ENCODE results near the gene MACROD2. TPM values are rescaled to one million over a fixed set of nuclear protein-coding genes. Genes with fewer than 3 reads are reported as not detected.
"Not testable (repeated sequence)": the region's sequence is repeated elsewhere in the genome, so short reads cannot be mapped to it uniquely, and the experiment has no call there.

The MACROD2 gene
- total and polyA plus RNA-seq, 9 donors, result 3.7 to 25.5 (median 7.8) TPM

- TF ChIP-seq POLR2A (IDR thresholded peaks at IDR 0.05), result no peak
- TF ChIP-seq, protein P1, sequence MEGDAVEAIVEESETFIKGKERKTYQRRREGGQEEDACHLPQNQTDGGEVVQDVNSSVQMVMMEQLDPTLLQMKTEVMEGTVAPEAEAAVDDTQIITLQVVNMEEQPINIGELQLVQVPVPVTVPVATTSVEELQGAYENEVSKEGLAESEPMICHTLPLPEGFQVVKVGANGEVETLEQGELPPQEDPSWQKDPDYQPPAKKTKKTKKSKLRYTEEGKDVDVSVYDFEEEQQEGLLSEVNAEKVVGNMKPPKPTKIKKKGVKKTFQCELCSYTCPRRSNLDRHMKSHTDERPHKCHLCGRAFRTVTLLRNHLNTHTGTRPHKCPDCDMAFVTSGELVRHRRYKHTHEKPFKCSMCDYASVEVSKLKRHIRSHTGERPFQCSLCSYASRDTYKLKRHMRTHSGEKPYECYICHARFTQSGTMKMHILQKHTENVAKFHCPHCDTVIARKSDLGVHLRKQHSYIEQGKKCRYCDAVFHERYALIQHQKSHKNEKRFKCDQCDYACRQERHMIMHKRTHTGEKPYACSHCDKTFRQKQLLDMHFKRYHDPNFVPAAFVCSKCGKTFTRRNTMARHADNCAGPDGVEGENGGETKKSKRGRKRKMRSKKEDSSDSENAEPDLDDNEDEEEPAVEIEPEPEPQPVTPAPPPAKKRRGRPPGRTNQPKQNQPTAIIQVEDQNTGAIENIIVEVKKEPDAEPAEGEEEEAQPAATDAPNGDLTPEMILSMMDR (IDR thresholded peaks at IDR 0.05), result no peak
- TF ChIP-seq EP300 (IDR thresholded peaks at IDR 0.05), result no peak
- H3K4me1 ChIP-seq (ENCODE audit: insufficient read depth), result peaks cover 2% of the 10 kb centered on the region
- H3K27me3 ChIP-seq, result no peaks in the 10 kb centered on the region
- intact Hi-C loops (cut with DNase I), result no loop called here
- H3K4me3 ChIP-seq, result no peak overlapping the region
- no peak overlapping the region for H3K27ac ChIP-seq
- no peaks in the 10 kb centered on the region for H3K36me3 ChIP-seq
- WGBS, 3 donors, result 83 to 95% (median 93%) methylated on average over 1 of the region's 1 CpG
- DNase-seq, result no peak
- H3K9me3 ChIP-seq, result no peaks in the 10 kb centered on the region
Measured at GRCh38 chr20:14921513-14921912, 926.2 kb downstream of the MACROD2 start.

GRCh38 chr20:14922503-14923267 is 927.4 kb downstream of the MACROD2 start:
- no peak for DNase-seq
- no peaks in the 10 kb centered on the region for H3K36me3 ChIP-seq
- intact Hi-C loops (cut with DNase I), result no loop called here
- TF ChIP-seq, protein P1 (IDR thresholded peaks at IDR 0.05), result no peak
- TF ChIP-seq POLR2A (IDR thresholded peaks at IDR 0.05) (no peak), EP300 (IDR thresholded peaks at IDR 0.05) (no peak)
- no peaks in the 10 kb centered on the region for H3K9me3 ChIP-seq
- no peaks in the 10 kb centered on the region for H3K4me1 ChIP-seq (ENCODE audit: insufficient read depth)
- no peak overlapping the region for H3K4me3 ChIP-seq
- H3K27me3 ChIP-seq, result no peaks in the 10 kb centered on the region
- 93 to 94% (median 94%) methylated on average over 5 of the region's 5 CpGs for WGBS, 3 donors
- no peak overlapping the region for H3K27ac ChIP-seq

GRCh38 chr20:14924433-14924832 is 929.1 kb downstream of the MACROD2 start:
- Histone ChIP-seq H3K9me3 (no peaks in the 10 kb centered on the region), H3K4me3 (no peak overlapping the region), H3K27me3 (no peaks in the 10 kb centered on the region), H3K4me1 (ENCODE audit: insufficient read depth) (no peaks in the 10 kb centered on the region), H3K36me3 (no peaks in the 10 kb centered on the region), H3K27ac (no peak overlapping the region)
- no peak for TF ChIP-seq EP300 (IDR thresholded peaks at IDR 0.05)
- TF ChIP-seq, protein P1 (IDR thresholded peaks at IDR 0.05), result no peak
- WGBS, 3 donors, result 87 to 96% (median 88%) methylated on average over 1 of the region's 1 CpG
- no peak for DNase-seq
- intact Hi-C loops (cut with DNase I), result no loop called here

- no peak for DNase-seq
- Histone ChIP-seq H3K27ac (no peak overlapping the region), H3K9me3 (no peaks in the 10 kb centered on the region), H3K27me3 (no peaks in the 10 kb centered on the region), H3K4me3 (no peak overlapping the region), H3K36me3 (no peaks in the 10 kb centered on the region), H3K4me1 (ENCODE audit: insufficient read depth) (no peaks in the 10 kb centered on the region)
- 97 to 99% (median 97%) methylated on average over 1 of the region's 1 CpG for WGBS, 3 donors
- intact Hi-C loops (cut with DNase I), result no loop called here
- TF ChIP-seq, protein P1 (IDR thresholded peaks at IDR 0.05), result no peak
- TF ChIP-seq POLR2A (IDR thresholded peaks at IDR 0.05) (no peak), EP300 (IDR thresholded peaks at IDR 0.05) (no peak)
Measured at GRCh38 chr20:14925300-14925699, 930.0 kb downstream of the MACROD2 start.

DNA sequence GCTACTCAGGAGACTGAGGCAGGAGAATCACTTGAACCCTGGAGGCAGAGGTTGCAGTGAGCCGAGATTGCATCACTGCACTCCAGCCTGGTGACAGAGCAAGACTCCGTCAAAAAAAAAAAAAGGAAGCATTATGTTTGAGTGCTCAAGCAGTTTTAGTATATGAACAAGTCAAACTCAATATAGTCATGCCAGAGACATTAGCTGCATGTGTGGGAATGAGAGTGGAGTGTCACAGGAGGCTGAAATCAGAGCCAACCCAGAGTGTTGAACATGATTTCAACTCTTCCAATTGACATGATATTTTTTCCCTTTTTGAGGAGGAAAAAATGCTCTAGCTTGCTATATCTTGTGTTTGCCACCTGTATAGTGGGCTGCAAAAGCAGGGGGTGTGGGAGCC is 931.1 kb downstream of the MACROD2 start:
- H3K4me3 ChIP-seq; intact Hi-C loops (cut with DNase I); DNase-seq; H3K27ac ChIP-seq; H3K9me3 ChIP-seq; H3K27me3 ChIP-seq; H3K4me1 ChIP-seq (ENCODE audit: insufficient read depth); H3K36me3 ChIP-seq: not testable (repeated sequence)
- 96 to 98% (median 96%) methylated on average over 2 of the region's 2 CpGs for WGBS, 3 donors

Measured in ovary (tissue), 9 donors.